Panc1 (cell line): ENCODE data around the gene PPFIA4.

ENCODE experiments used
- POLR2AphosphoS5 ChIP-seq: IDR thresholded peaks from 2 replicates; pipeline ENCODE4 v1.6.1; 2012; ENCODE audit warnings: mild to moderate bottlenecking, low read depth, low read length, moderate library complexity
- SIN3A ChIP-seq: IDR thresholded peaks from 2 replicates; pipeline ENCODE4 v1.6.1; 2012; ENCODE audit warnings: low read depth, mild to moderate bottlenecking, low read length, moderate library complexity, borderline replicate concordance; ENCODE audit not compliant: insufficient read depth
- TCF7L2 ChIP-seq: IDR thresholded peaks from 2 replicates; pipeline ENCODE4 v1.6.1; 2011; ENCODE audit warnings: mild to moderate bottlenecking, low read depth, low read length, inconsistent platforms
- TF ChIP-seq, protein P1 (sequence below): fragments of 450-650 bp; IDR thresholded peaks from 2 replicates; pipeline ENCODE4 v1.5.1; 2017; ENCODE audit warnings: mild to moderate bottlenecking
- TF ChIP-seq, protein P2 (sequence below), 2 experiments: IDR thresholded peaks; 2 replicates each; pipeline ENCODE4 v1.6.1; 2011 to 2012; ENCODE audit warnings: low read depth in 2 of 2, control low read depth in 1 of 2, low read length in 1 of 2, mild to moderate bottlenecking in 1 of 2, moderate library complexity in 1 of 2; ENCODE audit not compliant: insufficient read depth in 1 of 2

DNA sequence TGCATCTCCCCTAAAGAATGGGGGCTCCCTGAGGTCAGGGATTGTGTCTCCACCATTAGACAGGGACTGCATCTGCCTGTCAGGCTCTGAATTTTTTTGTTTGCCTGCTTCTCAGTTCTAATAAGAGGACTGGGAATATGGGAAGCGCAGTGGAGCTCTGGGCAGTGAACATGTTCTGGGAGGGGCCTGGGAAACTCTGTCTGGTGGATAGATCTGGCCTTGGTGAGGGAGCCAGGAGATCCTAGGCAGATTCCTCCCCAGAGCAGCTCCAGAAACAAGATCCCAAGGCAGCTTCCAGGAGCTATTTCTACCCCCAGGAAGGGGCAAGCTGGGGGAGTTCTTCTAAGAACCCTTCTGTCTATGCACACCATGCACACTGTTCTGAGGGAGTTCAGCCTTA, 72.2 kb downstream of the PPFIA4 start:
- TF ChIP-seq, protein P1, sequence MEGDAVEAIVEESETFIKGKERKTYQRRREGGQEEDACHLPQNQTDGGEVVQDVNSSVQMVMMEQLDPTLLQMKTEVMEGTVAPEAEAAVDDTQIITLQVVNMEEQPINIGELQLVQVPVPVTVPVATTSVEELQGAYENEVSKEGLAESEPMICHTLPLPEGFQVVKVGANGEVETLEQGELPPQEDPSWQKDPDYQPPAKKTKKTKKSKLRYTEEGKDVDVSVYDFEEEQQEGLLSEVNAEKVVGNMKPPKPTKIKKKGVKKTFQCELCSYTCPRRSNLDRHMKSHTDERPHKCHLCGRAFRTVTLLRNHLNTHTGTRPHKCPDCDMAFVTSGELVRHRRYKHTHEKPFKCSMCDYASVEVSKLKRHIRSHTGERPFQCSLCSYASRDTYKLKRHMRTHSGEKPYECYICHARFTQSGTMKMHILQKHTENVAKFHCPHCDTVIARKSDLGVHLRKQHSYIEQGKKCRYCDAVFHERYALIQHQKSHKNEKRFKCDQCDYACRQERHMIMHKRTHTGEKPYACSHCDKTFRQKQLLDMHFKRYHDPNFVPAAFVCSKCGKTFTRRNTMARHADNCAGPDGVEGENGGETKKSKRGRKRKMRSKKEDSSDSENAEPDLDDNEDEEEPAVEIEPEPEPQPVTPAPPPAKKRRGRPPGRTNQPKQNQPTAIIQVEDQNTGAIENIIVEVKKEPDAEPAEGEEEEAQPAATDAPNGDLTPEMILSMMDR = no peak
- TF ChIP-seq POLR2AphosphoS5 = no peak
- TF ChIP-seq, protein P2, sequence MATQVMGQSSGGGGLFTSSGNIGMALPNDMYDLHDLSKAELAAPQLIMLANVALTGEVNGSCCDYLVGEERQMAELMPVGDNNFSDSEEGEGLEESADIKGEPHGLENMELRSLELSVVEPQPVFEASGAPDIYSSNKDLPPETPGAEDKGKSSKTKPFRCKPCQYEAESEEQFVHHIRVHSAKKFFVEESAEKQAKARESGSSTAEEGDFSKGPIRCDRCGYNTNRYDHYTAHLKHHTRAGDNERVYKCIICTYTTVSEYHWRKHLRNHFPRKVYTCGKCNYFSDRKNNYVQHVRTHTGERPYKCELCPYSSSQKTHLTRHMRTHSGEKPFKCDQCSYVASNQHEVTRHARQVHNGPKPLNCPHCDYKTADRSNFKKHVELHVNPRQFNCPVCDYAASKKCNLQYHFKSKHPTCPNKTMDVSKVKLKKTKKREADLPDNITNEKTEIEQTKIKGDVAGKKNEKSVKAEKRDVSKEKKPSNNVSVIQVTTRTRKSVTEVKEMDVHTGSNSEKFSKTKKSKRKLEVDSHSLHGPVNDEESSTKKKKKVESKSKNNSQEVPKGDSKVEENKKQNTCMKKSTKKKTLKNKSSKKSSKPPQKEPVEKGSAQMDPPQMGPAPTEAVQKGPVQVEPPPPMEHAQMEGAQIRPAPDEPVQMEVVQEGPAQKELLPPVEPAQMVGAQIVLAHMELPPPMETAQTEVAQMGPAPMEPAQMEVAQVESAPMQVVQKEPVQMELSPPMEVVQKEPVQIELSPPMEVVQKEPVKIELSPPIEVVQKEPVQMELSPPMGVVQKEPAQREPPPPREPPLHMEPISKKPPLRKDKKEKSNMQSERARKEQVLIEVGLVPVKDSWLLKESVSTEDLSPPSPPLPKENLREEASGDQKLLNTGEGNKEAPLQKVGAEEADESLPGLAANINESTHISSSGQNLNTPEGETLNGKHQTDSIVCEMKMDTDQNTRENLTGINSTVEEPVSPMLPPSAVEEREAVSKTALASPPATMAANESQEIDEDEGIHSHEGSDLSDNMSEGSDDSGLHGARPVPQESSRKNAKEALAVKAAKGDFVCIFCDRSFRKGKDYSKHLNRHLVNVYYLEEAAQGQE (IDR thresholded peaks at IDR 0.05; ENCODE audit: insufficient read depth in 1 of 2, low read depth in 2 of 2, low read length in 1 of 2) = no peak
- no peak for TF ChIP-seq TCF7L2
- no peak for TF ChIP-seq SIN3A
